HCT116 (cell line): ENCODE results near the gene ATP13A2.

Experiments used
- CBX3 ChIP-seq: IDR thresholded peaks from 2 replicates; pipeline ENCODE4 v1.6.1; 2012; ENCODE audit warnings: low read depth
- ELF1 ChIP-seq: IDR thresholded peaks from 2 replicates; pipeline ENCODE4 v1.6.1; 2012; ENCODE audit warnings: low read depth, borderline replicate concordance
- EZH2 ChIP-seq: fragments of 200-600 bp; sonication (generic); IDR thresholded peaks from 2 replicates; pipeline ENCODE4 v1.6.1; 2017; ENCODE audit warnings: antibody characterized with exemption, mixed run types
- EZH2phosphoT487 ChIP-seq: fragments of 200-600 bp; IDR thresholded peaks from 2 replicates; pipeline ENCODE4 v1.6.1; 2018; ENCODE audit warnings: antibody characterized with exemption, borderline replicate concordance
- POLR2A ChIP-seq: IDR thresholded peaks from 2 replicates; pipeline ENCODE4 v1.7.0; 2011; ENCODE audit warnings: borderline replicate concordance; ENCODE audit not compliant: insufficient read depth, insufficient read length; ENCODE audit errors: extremely low read depth
- POLR2AphosphoS5 ChIP-seq: IDR thresholded peaks from 2 replicates; pipeline ENCODE4 v1.6.1; 2011; ENCODE audit warnings: mild to moderate bottlenecking, low read depth, low read length, moderate library complexity
- SP1 ChIP-seq: IDR thresholded peaks from 2 replicates; pipeline ENCODE4 v1.6.1; 2012; ENCODE audit warnings: low read depth
- YY1 ChIP-seq: IDR thresholded peaks from 2 replicates; pipeline ENCODE4 v1.6.1; 2011; ENCODE audit warnings: low read length, low read depth, moderate library complexity, mild to moderate bottlenecking; ENCODE audit not compliant: insufficient replicate concordance; ENCODE audit errors: extremely low read depth
- ZNF274 ChIP-seq: fragments of 200-500 bp; sonication (Bioruptor generic); IDR thresholded peaks from 2 replicates; pipeline ENCODE4 v1.6.1; 2014; ENCODE audit warnings: mild to moderate bottlenecking, low read depth, low read length, inconsistent platforms
- TF ChIP-seq, protein P1 (sequence below), 3 experiments: fragments of 200-600 bp in 1 of 3; sonication (generic) in 1 of 3; IDR thresholded peaks in 2 of 3; conservative IDR thresholded peaks in 1 of 3; 2 replicates each; pipeline ENCODE4 v1.5.1; 2012 to 2017; ENCODE audit warnings: low read depth in 2 of 3, low read length in 2 of 3, antibody characterized with exemption in 1 of 3, borderline replicate concordance in 1 of 3, control low read depth in 1 of 3, mild to moderate bottlenecking in 1 of 3, mixed read lengths in 1 of 3, mixed run types in 1 of 3, moderate library complexity in 1 of 3; ENCODE audit not compliant: insufficient read depth in 1 of 3
- TF ChIP-seq, protein P2 (sequence below): IDR thresholded peaks from 2 replicates; pipeline ENCODE4 v1.6.1; 2011; ENCODE audit warnings: mild to moderate bottlenecking, low read length, moderate library complexity; ENCODE audit not compliant: insufficient replicate concordance; ENCODE audit errors: extremely low read depth
- TF ChIP-seq, protein P3 (sequence below): IDR thresholded peaks from 2 replicates; pipeline ENCODE4 v1.6.1; 2012

DNA sequence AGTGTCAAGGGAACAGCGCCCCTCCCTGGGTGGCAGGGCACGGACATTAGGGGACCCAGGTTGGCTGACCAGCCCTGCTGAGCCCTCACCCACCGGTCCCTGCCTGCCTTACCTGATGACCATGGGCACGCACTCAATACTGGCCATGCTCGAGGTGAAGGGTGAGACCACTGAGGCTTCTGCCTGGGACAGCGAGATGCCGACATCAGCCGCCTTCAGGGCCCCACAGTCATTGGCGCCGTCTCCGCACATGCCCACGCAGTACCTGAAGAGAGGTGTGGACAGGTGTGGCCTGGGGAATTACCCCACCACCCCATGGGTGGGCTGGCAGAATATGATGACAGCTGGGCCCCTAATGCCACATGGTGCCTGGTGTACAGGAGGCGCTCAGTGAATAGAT, 23.5 kb downstream of the ATP13A2 start:
- no peak for TF ChIP-seq YY1
- TF ChIP-seq, protein P1, sequence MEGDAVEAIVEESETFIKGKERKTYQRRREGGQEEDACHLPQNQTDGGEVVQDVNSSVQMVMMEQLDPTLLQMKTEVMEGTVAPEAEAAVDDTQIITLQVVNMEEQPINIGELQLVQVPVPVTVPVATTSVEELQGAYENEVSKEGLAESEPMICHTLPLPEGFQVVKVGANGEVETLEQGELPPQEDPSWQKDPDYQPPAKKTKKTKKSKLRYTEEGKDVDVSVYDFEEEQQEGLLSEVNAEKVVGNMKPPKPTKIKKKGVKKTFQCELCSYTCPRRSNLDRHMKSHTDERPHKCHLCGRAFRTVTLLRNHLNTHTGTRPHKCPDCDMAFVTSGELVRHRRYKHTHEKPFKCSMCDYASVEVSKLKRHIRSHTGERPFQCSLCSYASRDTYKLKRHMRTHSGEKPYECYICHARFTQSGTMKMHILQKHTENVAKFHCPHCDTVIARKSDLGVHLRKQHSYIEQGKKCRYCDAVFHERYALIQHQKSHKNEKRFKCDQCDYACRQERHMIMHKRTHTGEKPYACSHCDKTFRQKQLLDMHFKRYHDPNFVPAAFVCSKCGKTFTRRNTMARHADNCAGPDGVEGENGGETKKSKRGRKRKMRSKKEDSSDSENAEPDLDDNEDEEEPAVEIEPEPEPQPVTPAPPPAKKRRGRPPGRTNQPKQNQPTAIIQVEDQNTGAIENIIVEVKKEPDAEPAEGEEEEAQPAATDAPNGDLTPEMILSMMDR (IDR thresholded peaks at IDR 0.05 in 2 of 3, conservative IDR thresholded peaks at IDR 0.05 in 1 of 3; ENCODE audit: borderline replicate concordance in 1 of 3, insufficient read depth in 1 of 3, low read depth in 2 of 3, low read length in 2 of 3): no peak
- TF ChIP-seq, protein P2, sequence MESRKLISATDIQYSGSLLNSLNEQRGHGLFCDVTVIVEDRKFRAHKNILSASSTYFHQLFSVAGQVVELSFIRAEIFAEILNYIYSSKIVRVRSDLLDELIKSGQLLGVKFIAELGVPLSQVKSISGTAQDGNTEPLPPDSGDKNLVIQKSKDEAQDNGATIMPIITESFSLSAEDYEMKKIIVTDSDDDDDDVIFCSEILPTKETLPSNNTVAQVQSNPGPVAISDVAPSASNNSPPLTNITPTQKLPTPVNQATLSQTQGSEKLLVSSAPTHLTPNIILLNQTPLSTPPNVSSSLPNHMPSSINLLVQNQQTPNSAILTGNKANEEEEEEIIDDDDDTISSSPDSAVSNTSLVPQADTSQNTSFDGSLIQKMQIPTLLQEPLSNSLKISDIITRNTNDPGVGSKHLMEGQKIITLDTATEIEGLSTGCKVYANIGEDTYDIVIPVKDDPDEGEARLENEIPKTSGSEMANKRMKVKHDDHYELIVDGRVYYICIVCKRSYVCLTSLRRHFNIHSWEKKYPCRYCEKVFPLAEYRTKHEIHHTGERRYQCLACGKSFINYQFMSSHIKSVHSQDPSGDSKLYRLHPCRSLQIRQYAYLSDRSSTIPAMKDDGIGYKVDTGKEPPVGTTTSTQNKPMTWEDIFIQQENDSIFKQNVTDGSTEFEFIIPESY: no peak
- TF ChIP-seq SP1: no peak
- no peak for TF ChIP-seq CBX3
- TF ChIP-seq POLR2AphosphoS5: no peak
- TF ChIP-seq, protein P3, sequence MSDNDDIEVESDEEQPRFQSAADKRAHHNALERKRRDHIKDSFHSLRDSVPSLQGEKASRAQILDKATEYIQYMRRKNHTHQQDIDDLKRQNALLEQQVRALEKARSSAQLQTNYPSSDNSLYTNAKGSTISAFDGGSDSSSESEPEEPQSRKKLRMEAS: no peak
- TF ChIP-seq POLR2A: no peak
- no peak for TF ChIP-seq EZH2
- no peak for TF ChIP-seq ELF1
- TF ChIP-seq EZH2phosphoT487: no peak
- TF ChIP-seq ZNF274: no peak
